GM23248 (cell line): ENCODE measurements around the gene AKAP13. TPM values are rescaled to one million over a fixed set of nuclear protein-coding genes. Genes with fewer than 3 reads are reported as not detected.

ENCODE experiments used
- DNase-seq: peaks from one replicate; pipeline ENCODE4 v3.0.0-alpha.2; 2015
- H2AFZ ChIP-seq: fragments of 200-600 bp; sonication (generic); 2 replicates; pipeline ENCODE4 v1.6.1; 2016; ENCODE audit warnings: antibody characterized with exemption
- H3F3A ChIP-seq: fragments of 200-600 bp; sonication (generic); 2 replicates; pipeline ENCODE4 v1.6.1; 2016; ENCODE audit warnings: mild to moderate bottlenecking, antibody characterized with exemption, mixed run types; ENCODE audit not compliant: insufficient read depth
- H3K27ac ChIP-seq: fragments of 200-600 bp; sonication (generic); 2 replicates; pipeline ENCODE4 v1.5.1; 2016; ENCODE audit warnings: mild to moderate bottlenecking
- H3K27me3 ChIP-seq: fragments of 200-600 bp; sonication (generic); replicated peaks from 2 replicates; pipeline ENCODE4 v1.6.1; 2016; ENCODE audit warnings: mild to moderate bottlenecking; ENCODE audit not compliant: insufficient read depth
- H3K36me3 ChIP-seq: fragments of 200-600 bp; sonication (generic); 2 replicates; pipeline ENCODE4 v1.6.1; 2016; ENCODE audit warnings: low read depth, mild to moderate bottlenecking
- H3K4me1 ChIP-seq: fragments of 200-600 bp; sonication (generic); 2 replicates; pipeline ENCODE4 v1.6.1; 2016; ENCODE audit warnings: mild to moderate bottlenecking; ENCODE audit not compliant: insufficient read depth
- H3K4me2 ChIP-seq: fragments of 200-600 bp; sonication (generic); one replicate; pipeline ENCODE4 v1.6.1; 2016; ENCODE audit warnings: mild to moderate bottlenecking; ENCODE audit not compliant: unreplicated experiment
- H3K4me3 ChIP-seq: fragments of 200-600 bp; sonication (generic); 2 replicates; pipeline ENCODE4 v1.5.1; 2016; ENCODE audit warnings: mild to moderate bottlenecking
- H3K79me2 ChIP-seq: fragments of 200-600 bp; sonication (generic); 2 replicates; pipeline ENCODE4 v1.6.1; 2016; ENCODE audit warnings: mild to moderate bottlenecking; ENCODE audit not compliant: insufficient read depth
- H3K9ac ChIP-seq: fragments of 200-600 bp; sonication (generic); 2 replicates; pipeline ENCODE4 v1.6.1; 2016; ENCODE audit warnings: mild to moderate bottlenecking
- H3K9me2 ChIP-seq: fragments of 200-600 bp; sonication (generic); 2 replicates; pipeline ENCODE4 v1.6.1; 2016; ENCODE audit warnings: mixed run types, mild to moderate bottlenecking, moderate library complexity; ENCODE audit not compliant: insufficient read depth
- H3K9me3 ChIP-seq: fragments of 200-600 bp; sonication (generic); one replicate; pipeline ENCODE4 v1.6.1; 2017; ENCODE audit warnings: low read depth
- H4K20me1 ChIP-seq: fragments of 200-600 bp; sonication (generic); 2 replicates; pipeline ENCODE4 v1.6.0; 2016; ENCODE audit not compliant: insufficient read depth
- EZH2 ChIP-seq: fragments of 200-600 bp; sonication (generic); IDR thresholded peaks from 2 replicates; pipeline ENCODE4 v1.6.1; 2018; ENCODE audit warnings: antibody characterized with exemption, mild to moderate bottlenecking; ENCODE audit not compliant: insufficient read depth, poor library complexity, severe bottlenecking
- EZH2phosphoT487 ChIP-seq: fragments of 200-600 bp; sonication (generic); IDR thresholded peaks from 2 replicates; pipeline ENCODE4 v1.6.1; 2018; ENCODE audit warnings: antibody characterized with exemption, moderate library complexity, mild to moderate bottlenecking, low read depth; ENCODE audit not compliant: insufficient read depth
- WGBS, 2 experiments: methylation state at CpG; one replicate each; pipeline ENCODE4 v1.1.6; 2015 to 2017; ENCODE audit warnings: low lambda C conversion rate in 2 of 2, low coverage in 1 of 2; ENCODE audit errors: missing lambda C conversion rate in 2 of 2; 5-methylcytosine and 5-hydroxymethylcytosine counted together
- in situ Hi-C: fragments of 300-500 bp; cut with MboI; formaldehyde crosslinking; loops from 2 replicates; pipeline ENCODE4 v1.15.0; 2020
- polyA plus RNA-seq: library from polyadenylated mRNA; unstranded; fragments of >200 nt; fragmentation: Nextera tagmentation; extraction: Ambion mirVana; gene quantifications from 2 replicates; pipeline ENCODE4 v1.2.1, GENCODE V29; 2016
- total RNA-seq: library from RNA; depleted of rRNA; stranded (reverse); fragments of >200 nt; shearing (Covaris generic); gene quantifications from 2 replicates; pipeline ENCODE4 v1.2.3, GENCODE V29; 2014

AKAP13 gene
- total and polyA plus RNA-seq, 2 experiments from 2014 or later = 26.5 to 27.7 TPM

- Histone ChIP-seq H3K36me3 (peaks cover 7% of the 10 kb centered on the region; the same call in 1 of the 2 replicates), H3F3A (no peaks in the 10 kb centered on the region), H3K9me2 (no peaks in the 10 kb centered on the region), H3K4me1 (no peaks in the 10 kb centered on the region), H3K9ac (no peak overlapping the region), H3K4me2 (no peak overlapping the region), H3K79me2 (peaks cover 42% of the 10 kb centered on the region), H3K27me3 (no peaks in the 10 kb centered on the region), H3K9me3 (no peaks in the 10 kb centered on the region), H2AFZ (no peak overlapping the region), H3K27ac (no peak overlapping the region), H4K20me1 (no peaks in the 10 kb centered on the region), H3K4me3 (no peak overlapping the region)
- in situ Hi-C loops = no loop called here
- 89 to 95% methylated on average over 12 to 15 of the region's 15 CpGs for WGBS, 2 experiments
- DNase-seq = no peak
- TF ChIP-seq EZH2 = no peak
- TF ChIP-seq EZH2phosphoT487 = no peak
These were observed 163.3 kb downstream of the AKAP13 start for GRCh38 chr15:85543741-85544155.

GRCh38 chr15:85545185-85545584, 164.8 kb downstream of the AKAP13 start:
- Histone ChIP-seq H3K9me2 (no peaks in the 10 kb centered on the region), H3K4me2 (no peak overlapping the region), H3K27ac (no peak overlapping the region), H3F3A (no peaks in the 10 kb centered on the region), H3K36me3 (peaks cover 7% of the 10 kb centered on the region; the same call in 1 of the 2 replicates), H3K4me3 (no peak overlapping the region), H2AFZ (no peak overlapping the region), H4K20me1 (no peaks in the 10 kb centered on the region), H3K79me2 (peaks cover 27% of the 10 kb centered on the region; the same call in 1 of the 2 replicates), H3K4me1 (no peaks in the 10 kb centered on the region), H3K27me3 (no peaks in the 10 kb centered on the region), H3K9ac (no peak overlapping the region), H3K9me3 (no peaks in the 10 kb centered on the region)
- no peak for TF ChIP-seq EZH2
- TF ChIP-seq EZH2phosphoT487 = no peak
- in situ Hi-C loops = loop anchor here (5.0 kb wide), 1 partner anchor 52 kb away; no protein-coding TSS in a partner anchor
- DNase-seq = peak; percentile 18
- 90 to 100% methylated on average over 1 of the region's 1 CpG for WGBS, 2 experiments

GRCh38 chr15:85545752-85546151, 165.3 kb downstream of the AKAP13 start:
- no peaks in the 10 kb centered on the region for H3K4me1 ChIP-seq
- H2AFZ ChIP-seq = no peak overlapping the region
- peaks cover 7% of the 10 kb centered on the region; the same call in 1 of the 2 replicates for H3K36me3 ChIP-seq
- no peaks in the 10 kb centered on the region for H3K9me2 ChIP-seq
- no peak overlapping the region for H3K27ac ChIP-seq
- H3K27me3 ChIP-seq = no peaks in the 10 kb centered on the region
- WGBS, 2 experiments = 83% methylated on average over 3 of the region's 3 CpGs
- H3K9me3 ChIP-seq = no peaks in the 10 kb centered on the region
- H3K79me2 ChIP-seq = peaks cover 27% of the 10 kb centered on the region; the same call in 1 of the 2 replicates
- H3F3A ChIP-seq = no peaks in the 10 kb centered on the region
- in situ Hi-C loops = loop anchor here (5.0 kb wide), 1 partner anchor 52 kb away; no protein-coding TSS in a partner anchor
- H3K4me2 ChIP-seq = no peak overlapping the region
- no peak overlapping the region for H3K4me3 ChIP-seq
- H4K20me1 ChIP-seq = no peaks in the 10 kb centered on the region
- TF ChIP-seq EZH2 (no peak), EZH2phosphoT487 (no peak)
- no peak overlapping the region for H3K9ac ChIP-seq
- DNase-seq = no peak

- Histone ChIP-seq H3K9me2 (no peaks in the 10 kb centered on the region), H3K9ac (no peak overlapping the region), H3F3A (0 out of 2 replicates have a peak, but pooled peaks cover 5% of the 10 kb centered on the region), H3K4me3 (no peak overlapping the region), H3K27ac (no peak overlapping the region), H3K36me3 (peaks cover 7% of the 10 kb centered on the region), H3K4me1 (no peaks in the 10 kb centered on the region), H3K79me2 (peaks cover 19% of the 10 kb centered on the region; the same call in 1 of the 2 replicates), H4K20me1 (no peaks in the 10 kb centered on the region), H3K9me3 (no peaks in the 10 kb centered on the region), H3K27me3 (no peaks in the 10 kb centered on the region), H2AFZ (no peak overlapping the region), H3K4me2 (no peak overlapping the region)
- WGBS, 2 experiments = 98 to 100% methylated on average over 1 of the region's 1 CpG
- no peak for DNase-seq
- TF ChIP-seq EZH2 = no peak
- no peak for TF ChIP-seq EZH2phosphoT487
- in situ Hi-C loops = loop anchor here (5.0 kb wide), 1 partner anchor 50 kb away; no protein-coding TSS in a partner anchor
These were observed 167.0 kb downstream of the AKAP13 start for GRCh38 chr15:85547386-85547785.
